ENCODE measurements around the gene FAM219B. TPM values are rescaled to one million over a fixed set of nuclear protein-coding genes. Genes with fewer than 3 reads are reported as not detected.

Gene FAM219B
- total RNA-seq, 1 donor from 2014 or later, result 90.4 TPM

DNA sequence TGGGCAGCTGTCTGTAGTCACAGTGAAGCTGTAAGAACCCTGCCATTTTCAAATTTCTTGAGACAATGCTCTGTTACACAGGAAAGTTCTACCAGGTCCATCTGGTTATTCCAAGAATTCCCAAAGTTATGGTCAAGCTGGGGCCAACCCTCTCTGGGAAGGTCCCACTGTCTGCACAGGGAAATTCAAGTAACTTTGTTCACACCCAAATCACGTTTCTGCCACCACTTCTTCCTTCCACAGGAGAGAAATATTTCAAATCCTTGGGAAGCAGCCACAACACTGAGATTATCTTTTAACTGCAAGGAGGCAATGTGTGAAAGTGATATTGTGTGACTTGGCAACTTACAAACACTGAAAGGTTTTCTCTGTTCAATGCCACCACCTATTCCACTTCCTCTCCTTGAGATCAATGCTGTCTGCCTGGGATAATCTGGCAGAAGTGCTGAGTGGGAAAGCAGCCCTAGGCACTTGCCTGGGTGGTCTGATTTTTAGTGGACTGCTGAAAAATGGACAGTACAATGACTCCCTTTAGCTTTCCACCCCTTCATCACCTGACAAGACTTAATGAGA is 39.1 kb downstream of the FAM219B start:
- no peak for ATAC-seq (ENCODE audit: low read depth)
- ChIA-PET CTCF (interaction anchor here (1.3 to 1.9 kb wide), 2 partner anchors 15 to 34 kb away, joined by 3 to 8 read pairs; no protein-coding TSS in a partner anchor), POLR2A (interaction anchor here (3.2 to 3.8 kb wide), 2 partner anchors 10 to 39 kb away, joined by 17 to 35 read pairs; partner anchors contain the start of gene FAM219B)
- Mint-ChIP-seq H3K9me3 (no peaks in the 10 kb centered on the region), H3K4me1 (peaks cover 82% of the 10 kb centered on the region), H3K27ac (peak overlapping the region; percentile 60), H3K36me3 (ENCODE audit: low read depth) (peaks cover 53% of the 10 kb centered on the region), H3K4me3 (peak overlapping the region; percentile 45), H3K27me3 (no peaks in the 10 kb centered on the region)
- DNase-seq, result no peak
- TF ChIP-seq CTCF (IDR thresholded peaks at IDR 0.05), result no peak
- intact Hi-C loops (cut with micrococcal nuclease), result no loop called here

DNA sequence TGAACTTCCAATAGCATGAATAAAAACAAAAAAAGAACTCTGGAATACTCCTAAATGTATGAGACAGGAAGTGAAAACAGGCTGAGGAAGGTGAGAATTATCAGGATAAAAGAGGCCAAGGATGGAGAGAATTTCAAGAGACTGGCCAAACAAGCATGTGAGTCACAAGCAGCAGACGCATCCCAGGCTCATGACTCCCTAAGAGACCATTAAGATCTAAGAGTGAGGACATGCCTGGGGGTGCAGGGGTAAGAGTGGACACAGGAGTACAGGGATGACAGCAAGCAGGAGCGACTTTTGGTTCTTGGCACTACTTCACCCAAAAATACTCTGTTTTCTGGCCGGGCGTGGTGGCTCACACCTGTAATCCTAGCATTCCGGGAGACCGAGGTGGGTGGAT is 40.6 kb downstream of the FAM219B start:
- intact Hi-C loops (cut with micrococcal nuclease), result no loop called here
- peak overlapping the region; percentile 46 for H3K27ac Mint-ChIP-seq
- peaks cover 55% of the 10 kb centered on the region for H3K36me3 Mint-ChIP-seq (ENCODE audit: low read depth)

GRCh38 chr15:74865316-74865715 is 41.3 kb downstream of the FAM219B start:
- Mint-ChIP-seq H3K4me3 (no peak overlapping the region), H3K9me3 (no peaks in the 10 kb centered on the region), H3K36me3 (ENCODE audit: low read depth) (peaks cover 49% of the 10 kb centered on the region), H3K27ac (no peak overlapping the region), H3K4me1 (peaks cover 63% of the 10 kb centered on the region), H3K27me3 (no peaks in the 10 kb centered on the region)
- no peak for TF ChIP-seq CTCF (IDR thresholded peaks at IDR 0.05)
- CTCF ChIA-PET, result no interaction called here
- intact Hi-C loops (cut with micrococcal nuclease), result no loop called here
- no peak for ATAC-seq (ENCODE audit: low read depth)
- POLR2A ChIA-PET, result interaction anchor here (0.7 to 0.8 kb wide), 2 partner anchors 10 to 18 kb away, joined by 3 to 11 read pairs; no protein-coding TSS in a partner anchor
- DNase-seq, result no peak

More for the DNA sequence above, 40.6 kb downstream of the FAM219B start:
- Mint-ChIP-seq H3K27me3 (no peaks in the 10 kb centered on the region), H3K9me3 (no peaks in the 10 kb centered on the region), H3K4me3 (no peak overlapping the region), H3K4me1 (peaks cover 71% of the 10 kb centered on the region)
- no peak for DNase-seq
- ChIA-PET POLR2A (interaction anchor here (0.7 to 0.8 kb wide), 3 partner anchors 9 to 87 kb away, joined by 3 to 11 read pairs (median 5); no protein-coding TSS in a partner anchor), CTCF (interaction anchor here (1.3 kb wide), 1 partner anchor 13 kb away, joined by 3 read pairs; no protein-coding TSS in a partner anchor)
- ATAC-seq (ENCODE audit: low read depth), result no peak
- no peak for TF ChIP-seq CTCF (IDR thresholded peaks at IDR 0.05)

GRCh38 chr15:74864296-74864695 is 42.4 kb downstream of the FAM219B start:
- ChIA-PET POLR2A (interaction anchor here (0.7 kb wide), 1 partner anchor 32 kb away, joined by 13 read pairs; no protein-coding TSS in a partner anchor), CTCF (interaction anchor here (1.2 kb wide), 1 partner anchor 37 kb away, joined by 3 read pairs; no protein-coding TSS in a partner anchor)
- intact Hi-C loops (cut with micrococcal nuclease), result no loop called here
- no peak for TF ChIP-seq CTCF (IDR thresholded peaks at IDR 0.05)
- Mint-ChIP-seq H3K27me3 (no peaks in the 10 kb centered on the region), H3K4me1 (peaks cover 59% of the 10 kb centered on the region), H3K36me3 (ENCODE audit: low read depth) (peaks cover 39% of the 10 kb centered on the region), H3K4me3 (no peak overlapping the region), H3K27ac (no peak overlapping the region), H3K9me3 (no peaks in the 10 kb centered on the region)
- DNase-seq (no peak), ATAC-seq (ENCODE audit: low read depth) (no peak)

DNA sequence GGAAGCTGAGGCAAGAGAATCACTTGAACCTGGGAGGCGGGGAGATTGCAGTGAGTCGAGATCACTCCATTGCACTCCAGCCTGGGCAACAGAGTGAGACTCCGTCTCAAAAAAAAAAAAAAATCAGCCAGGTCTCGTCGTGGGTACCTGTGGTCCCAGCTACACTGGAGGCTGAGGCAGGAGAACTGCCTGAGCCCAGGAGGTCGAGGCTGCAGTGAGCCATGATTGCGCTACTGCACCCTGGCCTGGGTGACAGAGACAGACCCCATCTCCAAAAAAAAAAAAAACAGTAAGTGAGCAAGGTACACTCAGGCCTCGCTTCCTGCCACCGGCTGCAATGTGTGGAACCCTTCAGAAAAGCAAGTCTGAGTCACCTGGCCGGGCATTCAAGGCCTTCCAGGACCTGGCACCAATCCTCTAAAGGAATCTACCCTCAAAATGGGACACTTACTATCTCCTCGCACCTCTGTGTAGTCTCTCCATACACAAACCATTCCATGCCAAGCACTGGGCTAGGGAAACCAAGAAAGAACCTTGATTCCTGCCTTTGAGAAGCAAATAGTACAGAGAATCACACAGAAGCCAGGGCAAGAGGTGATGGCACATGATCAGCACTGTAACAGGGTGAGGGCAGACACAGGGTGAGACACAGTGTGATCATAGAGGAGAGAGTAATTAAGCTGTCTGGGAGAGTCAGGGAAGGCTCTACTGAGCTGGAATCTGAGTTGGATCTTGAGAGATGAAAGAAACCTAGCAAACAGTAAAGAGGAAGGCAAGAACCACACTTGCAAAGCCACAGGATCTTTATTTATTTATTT is 43.2 kb downstream of the FAM219B start:
- peak overlapping the region; percentile 33 for H3K27ac Mint-ChIP-seq
- no peaks in the 10 kb centered on the region for H3K9me3 Mint-ChIP-seq
- CTCF ChIA-PET, result interaction anchor here (1.2 kb wide), 1 partner anchor 38 kb away, joined by 3 read pairs; no protein-coding TSS in a partner anchor
- POLR2A ChIA-PET, result interaction anchor here (0.7 kb wide), 1 partner anchor 54 kb away, joined by 3 read pairs; no protein-coding TSS in a partner anchor
- H3K4me1 Mint-ChIP-seq, result peaks cover 61% of the 10 kb centered on the region
- H3K27me3 Mint-ChIP-seq, result no peaks in the 10 kb centered on the region
- no peak for ATAC-seq (ENCODE audit: low read depth)
- no peak for TF ChIP-seq CTCF (IDR thresholded peaks at IDR 0.05)
- no peak overlapping the region for H3K4me3 Mint-ChIP-seq
- peaks cover 36% of the 10 kb centered on the region for H3K36me3 Mint-ChIP-seq (ENCODE audit: low read depth)
- intact Hi-C loops (cut with micrococcal nuclease), result no loop called here
- DNase-seq, result no peak

Measured in activated B cell treated with CpG ODN at 0.5 μM for 24 hours (primary cell).